K562 (cell line): ENCODE measurements around the gene METAP1. TPM values are rescaled to one million over a fixed set of nuclear protein-coding genes. Genes with fewer than 3 reads are reported as not detected.
A peak's percentile ranks its signal among the peaks of the same experiment; 100 is the strongest.

Experiments used
- ETS1 ChIP-seq: conservative IDR thresholded peaks from 2 replicates; pipeline ENCODE4 v1.6.1; 2011; ENCODE audit warnings: low read depth, mild to moderate bottlenecking, low read length; ENCODE audit not compliant: control insufficient read depth
- FOXJ2 ChIP-seq: fragments of 200-800 bp; sonication (Bioruptor generic); IDR thresholded peaks from 2 replicates; pipeline ENCODE4 v1.6.1; 2016; ENCODE audit warnings: missing genetic modification characterization, missing compliant biosample characterization
- GATA2 ChIP-seq: sonication (generic); formaldehyde crosslinking; IDR thresholded peaks from 2 replicates; pipeline ENCODE4 v1.4.0; 2020; ENCODE audit warnings: mild to moderate bottlenecking, missing genetic modification reagents
- KLF1 ChIP-seq: fragments of 450-650 bp; IDR thresholded peaks from 2 replicates; pipeline ENCODE4 v1.6.1; 2016; ENCODE audit warnings: missing genetic modification characterization, missing compliant biosample characterization
- MXD1 ChIP-seq: fragments of 250-450 bp; sonication (Bioruptor Pico); IDR thresholded peaks from 2 replicates; pipeline ENCODE4 v1.8.0; 2021; ENCODE audit warnings: borderline replicate concordance, mild to moderate bottlenecking, moderate library complexity; ENCODE audit not compliant: poor library complexity, severe bottlenecking
- NKRF ChIP-seq: fragments of 450-650 bp; IDR thresholded peaks from 2 replicates; pipeline ENCODE4 v1.6.1; 2016; ENCODE audit warnings: borderline replicate concordance
- PTBP1 ChIP-seq: fragments of 200-400 bp; formaldehyde crosslinking; IDR thresholded peaks from 2 replicates; pipeline ENCODE4 v1.6.1; 2017; ENCODE audit warnings: low read depth, low read length
- TFAM ChIP-seq: fragments of 250-450 bp; sonication (Bioruptor Pico); conservative IDR thresholded peaks from 2 replicates; pipeline ENCODE4 v1.5.0; 2021; ENCODE audit warnings: mild to moderate bottlenecking, moderate library complexity
- ZNF324 ChIP-seq: fragments of 250-450 bp; sonication (Bioruptor Pico); IDR thresholded peaks from 2 replicates; pipeline ENCODE4 v1.4.0; 2020; ENCODE audit warnings: mild to moderate bottlenecking
- ZNF561 ChIP-seq: fragments of 450-650 bp; formaldehyde crosslinking; conservative IDR thresholded peaks from 2 replicates; pipeline ENCODE4 v1.4.0; 2020; ENCODE audit warnings: mild to moderate bottlenecking, moderate library complexity
- polyA plus RNA-seq, 8 experiments: library from polyadenylated mRNA; depleted of rRNA in 4 of 8; stranded (reverse) in 5 of 8; unstranded in 3 of 8; fragments of >200 nt; fragmentation: Nextera tagmentation in 2 of 8; fragmentation: Illumina TruSeq in 1 of 8; extraction: Ambion mirVana in 2 of 8; extraction: Trizol in 1 of 8; gene quantifications; 2 replicates each; pipeline versions ENCODE4 v1.2.1 to v1.2.3, GENCODE V29; 2011 to 2014; ENCODE audit warnings: inconsistent platforms in 1 of 8, missing spikeins in 1 of 8
- total RNA-seq, 7 experiments: library from RNA; depleted of rRNA in 6 of 7; stranded (reverse); fragments of >200 nt in 6 of 7; fragmentation: Illumina TruSeq in 2 of 7; extraction: Trizol in 2 of 7; gene quantifications; 2 replicates each; pipeline versions ENCODE4 v1.2.1 to v1.2.3, GENCODE V29; 2011 to 2021; ENCODE audit warnings: low replicate concordance in 1 of 7
- TF ChIP-seq, protein P1 (sequence below): fragments of 200-600 bp; sonication (generic); IDR thresholded peaks from one replicate; pipeline ENCODE4 v1.6.1; 2012; ENCODE audit warnings: mild to moderate bottlenecking, low read depth, low read length, inconsistent platforms

The METAP1 gene
- total and polyA plus RNA-seq, 9 of the 15 experiments (the other 6 are each of a cell fraction or from before 2014, with no cell fraction given) = 31.4 to 77.6 (median 59.5) TPM

- TF ChIP-seq, protein P1, sequence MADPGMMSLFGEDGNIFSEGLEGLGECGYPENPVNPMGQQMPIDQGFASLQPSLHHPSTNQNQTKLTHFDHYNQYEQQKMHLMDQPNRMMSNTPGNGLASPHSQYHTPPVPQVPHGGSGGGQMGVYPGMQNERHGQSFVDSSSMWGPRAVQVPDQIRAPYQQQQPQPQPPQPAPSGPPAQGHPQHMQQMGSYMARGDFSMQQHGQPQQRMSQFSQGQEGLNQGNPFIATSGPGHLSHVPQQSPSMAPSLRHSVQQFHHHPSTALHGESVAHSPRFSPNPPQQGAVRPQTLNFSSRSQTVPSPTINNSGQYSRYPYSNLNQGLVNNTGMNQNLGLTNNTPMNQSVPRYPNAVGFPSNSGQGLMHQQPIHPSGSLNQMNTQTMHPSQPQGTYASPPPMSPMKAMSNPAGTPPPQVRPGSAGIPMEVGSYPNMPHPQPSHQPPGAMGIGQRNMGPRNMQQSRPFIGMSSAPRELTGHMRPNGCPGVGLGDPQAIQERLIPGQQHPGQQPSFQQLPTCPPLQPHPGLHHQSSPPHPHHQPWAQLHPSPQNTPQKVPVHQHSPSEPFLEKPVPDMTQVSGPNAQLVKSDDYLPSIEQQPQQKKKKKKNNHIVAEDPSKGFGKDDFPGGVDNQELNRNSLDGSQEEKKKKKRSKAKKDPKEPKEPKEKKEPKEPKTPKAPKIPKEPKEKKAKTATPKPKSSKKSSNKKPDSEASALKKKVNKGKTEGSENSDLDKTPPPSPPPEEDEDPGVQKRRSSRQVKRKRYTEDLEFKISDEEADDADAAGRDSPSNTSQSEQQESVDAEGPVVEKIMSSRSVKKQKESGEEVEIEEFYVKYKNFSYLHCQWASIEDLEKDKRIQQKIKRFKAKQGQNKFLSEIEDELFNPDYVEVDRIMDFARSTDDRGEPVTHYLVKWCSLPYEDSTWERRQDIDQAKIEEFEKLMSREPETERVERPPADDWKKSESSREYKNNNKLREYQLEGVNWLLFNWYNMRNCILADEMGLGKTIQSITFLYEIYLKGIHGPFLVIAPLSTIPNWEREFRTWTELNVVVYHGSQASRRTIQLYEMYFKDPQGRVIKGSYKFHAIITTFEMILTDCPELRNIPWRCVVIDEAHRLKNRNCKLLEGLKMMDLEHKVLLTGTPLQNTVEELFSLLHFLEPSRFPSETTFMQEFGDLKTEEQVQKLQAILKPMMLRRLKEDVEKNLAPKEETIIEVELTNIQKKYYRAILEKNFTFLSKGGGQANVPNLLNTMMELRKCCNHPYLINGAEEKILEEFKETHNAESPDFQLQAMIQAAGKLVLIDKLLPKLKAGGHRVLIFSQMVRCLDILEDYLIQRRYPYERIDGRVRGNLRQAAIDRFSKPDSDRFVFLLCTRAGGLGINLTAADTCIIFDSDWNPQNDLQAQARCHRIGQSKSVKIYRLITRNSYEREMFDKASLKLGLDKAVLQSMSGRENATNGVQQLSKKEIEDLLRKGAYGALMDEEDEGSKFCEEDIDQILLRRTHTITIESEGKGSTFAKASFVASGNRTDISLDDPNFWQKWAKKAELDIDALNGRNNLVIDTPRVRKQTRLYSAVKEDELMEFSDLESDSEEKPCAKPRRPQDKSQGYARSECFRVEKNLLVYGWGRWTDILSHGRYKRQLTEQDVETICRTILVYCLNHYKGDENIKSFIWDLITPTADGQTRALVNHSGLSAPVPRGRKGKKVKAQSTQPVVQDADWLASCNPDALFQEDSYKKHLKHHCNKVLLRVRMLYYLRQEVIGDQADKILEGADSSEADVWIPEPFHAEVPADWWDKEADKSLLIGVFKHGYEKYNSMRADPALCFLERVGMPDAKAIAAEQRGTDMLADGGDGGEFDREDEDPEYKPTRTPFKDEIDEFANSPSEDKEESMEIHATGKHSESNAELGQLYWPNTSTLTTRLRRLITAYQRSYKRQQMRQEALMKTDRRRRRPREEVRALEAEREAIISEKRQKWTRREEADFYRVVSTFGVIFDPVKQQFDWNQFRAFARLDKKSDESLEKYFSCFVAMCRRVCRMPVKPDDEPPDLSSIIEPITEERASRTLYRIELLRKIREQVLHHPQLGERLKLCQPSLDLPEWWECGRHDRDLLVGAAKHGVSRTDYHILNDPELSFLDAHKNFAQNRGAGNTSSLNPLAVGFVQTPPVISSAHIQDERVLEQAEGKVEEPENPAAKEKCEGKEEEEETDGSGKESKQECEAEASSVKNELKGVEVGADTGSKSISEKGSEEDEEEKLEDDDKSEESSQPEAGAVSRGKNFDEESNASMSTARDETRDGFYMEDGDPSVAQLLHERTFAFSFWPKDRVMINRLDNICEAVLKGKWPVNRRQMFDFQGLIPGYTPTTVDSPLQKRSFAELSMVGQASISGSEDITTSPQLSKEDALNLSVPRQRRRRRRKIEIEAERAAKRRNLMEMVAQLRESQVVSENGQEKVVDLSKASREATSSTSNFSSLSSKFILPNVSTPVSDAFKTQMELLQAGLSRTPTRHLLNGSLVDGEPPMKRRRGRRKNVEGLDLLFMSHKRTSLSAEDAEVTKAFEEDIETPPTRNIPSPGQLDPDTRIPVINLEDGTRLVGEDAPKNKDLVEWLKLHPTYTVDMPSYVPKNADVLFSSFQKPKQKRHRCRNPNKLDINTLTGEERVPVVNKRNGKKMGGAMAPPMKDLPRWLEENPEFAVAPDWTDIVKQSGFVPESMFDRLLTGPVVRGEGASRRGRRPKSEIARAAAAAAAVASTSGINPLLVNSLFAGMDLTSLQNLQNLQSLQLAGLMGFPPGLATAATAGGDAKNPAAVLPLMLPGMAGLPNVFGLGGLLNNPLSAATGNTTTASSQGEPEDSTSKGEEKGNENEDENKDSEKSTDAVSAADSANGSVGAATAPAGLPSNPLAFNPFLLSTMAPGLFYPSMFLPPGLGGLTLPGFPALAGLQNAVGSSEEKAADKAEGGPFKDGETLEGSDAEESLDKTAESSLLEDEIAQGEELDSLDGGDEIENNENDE = no peak
- no peak for TF ChIP-seq ZNF561 (CRISPR knock-in tag)
- peak; percentile 84 for TF ChIP-seq NKRF
- TF ChIP-seq TFAM (CRISPR knock-in tag) = no peak
- no peak for TF ChIP-seq ZNF324 (CRISPR knock-in tag)
- TF ChIP-seq GATA2 = peak; percentile 63
- TF ChIP-seq ETS1 = 0 out of 2 replicates have a peak, but pooled peaks have one; percentile 3
- no peak for TF ChIP-seq MXD1 (CRISPR knock-in tag)
- TF ChIP-seq KLF1 (tag) = peak; percentile 35; the same call in 1 of the 2 replicates
- TF ChIP-seq FOXJ2 (tag) = no peak
- TF ChIP-seq PTBP1 = no peak
Measured at GRCh38 chr4:98995183-98996055, at the start of gene METAP1 (continued).
